G401.6 (cell line): ENCODE data around the gene LRIG2.

Source experiments
- FAIRE-seq: peaks from 2 replicates; lab custom pipeline; 2012; peaks lifted over from hg19 to GRCh38; lab: Jason Lieb, UNC

The LRIG2 gene

GRCh38 chr1:113169591-113169990 is 96.6 kb downstream of the LRIG2 start:
- FAIRE-seq, result no peak

DNA sequence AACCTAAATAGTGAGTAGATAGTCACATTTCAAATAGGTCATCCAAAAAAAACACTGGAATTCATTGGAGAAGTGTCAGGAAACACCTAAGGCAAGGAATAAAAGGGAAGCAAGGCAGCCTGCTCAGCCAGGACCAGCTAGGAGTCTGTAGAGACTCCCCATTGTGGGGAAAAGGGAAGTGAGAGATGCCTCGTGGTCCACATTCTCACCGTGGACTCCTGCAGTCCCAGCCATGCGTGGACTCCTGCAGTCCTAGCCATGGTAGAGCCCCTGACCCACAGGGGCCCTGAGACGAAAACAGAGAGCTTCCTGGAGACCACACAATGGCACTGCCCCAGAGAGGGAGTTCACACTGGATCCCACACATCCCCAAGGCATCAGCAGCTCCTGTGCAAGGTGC is 97.5 kb downstream of the LRIG2 start:
- FAIRE-seq, result no peak

DNA sequence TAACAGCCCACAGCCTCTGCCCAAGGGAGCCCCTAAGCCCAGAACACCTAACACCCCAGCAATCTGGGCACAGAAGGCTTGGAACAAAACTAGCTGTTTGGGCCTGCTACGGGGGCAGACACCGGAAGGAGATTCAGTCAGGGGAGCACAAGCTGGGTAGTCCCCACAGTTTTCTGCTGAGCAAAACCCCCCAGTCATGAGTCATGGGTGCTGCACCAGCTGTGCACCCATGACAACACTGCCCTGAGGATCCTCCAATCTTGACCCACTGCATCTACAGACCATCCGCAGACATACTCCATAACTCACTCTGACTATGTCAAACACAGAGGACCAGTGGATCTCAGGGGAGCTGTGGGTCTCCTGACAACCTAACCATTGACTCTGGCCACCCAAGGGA is 105.1 kb downstream of the LRIG2 start:
- FAIRE-seq, result no peak

DNA sequence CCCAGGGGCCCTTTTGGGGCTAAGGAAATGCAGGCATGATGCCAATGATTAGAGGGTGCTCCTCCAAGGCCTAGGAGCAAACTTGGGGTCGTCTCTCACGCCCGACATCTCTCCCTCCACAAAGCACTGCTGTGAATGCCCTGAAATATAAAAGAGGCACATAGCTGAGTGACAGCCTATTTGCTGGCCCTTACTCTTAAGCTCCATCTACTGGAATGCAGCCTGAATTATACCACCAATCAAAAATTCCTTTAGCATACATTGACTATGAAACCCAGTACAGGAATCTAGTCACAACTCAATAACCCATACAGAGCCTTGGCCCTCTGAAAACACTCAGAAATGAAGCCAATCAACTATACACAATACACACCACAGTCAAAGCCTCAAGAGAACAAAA is 105.5 kb downstream of the LRIG2 start:
- no peak for FAIRE-seq
